ENCODE measurements around the gene C6orf47. TPM values are rescaled to one million over a fixed set of nuclear protein-coding genes. Genes with fewer than 3 reads are reported as not detected.

C6orf47 gene
- total and polyA plus RNA-seq, 2 of the 13 experiments (the other 11 are each of a cell fraction or from before 2014, with no cell fraction given) = 1.7 to 18.1 TPM

DNA sequence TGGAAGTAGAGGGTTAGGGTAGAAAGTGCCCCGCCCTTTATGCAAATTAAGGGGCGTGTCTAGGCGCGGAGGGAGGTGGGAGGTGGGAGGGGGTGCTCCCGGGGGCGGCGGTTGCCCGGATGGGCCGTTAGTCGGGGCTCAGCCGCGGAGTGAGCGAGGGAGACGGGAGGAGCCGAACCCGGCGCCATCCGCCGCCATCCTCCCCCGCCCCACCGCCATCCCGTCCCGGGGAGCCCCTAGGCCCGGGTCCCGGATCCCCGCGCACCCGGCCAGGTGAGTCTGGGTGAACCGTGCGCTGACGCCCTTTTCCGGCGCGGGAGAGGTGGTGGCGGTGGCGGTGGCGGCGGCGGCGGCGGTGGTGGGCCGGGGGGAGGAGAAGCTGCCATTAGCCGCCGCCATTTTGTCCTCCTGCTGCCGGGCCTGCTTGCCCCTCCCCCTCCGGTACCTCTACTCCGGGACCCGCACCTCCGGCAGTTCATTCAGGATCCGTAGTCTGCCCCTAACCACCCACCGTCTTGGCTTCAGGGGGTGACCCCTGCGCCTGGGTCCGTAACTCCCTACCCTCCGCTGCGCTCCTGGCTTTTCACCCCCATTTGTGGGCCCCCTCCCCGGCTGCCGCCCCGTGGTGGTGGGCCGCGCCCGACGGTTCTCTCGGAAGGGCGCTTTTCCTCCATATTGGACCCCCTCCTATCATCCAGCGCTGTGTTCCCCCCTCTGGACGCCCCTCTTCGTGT lies 39.8 kb downstream of the C6orf47 start, which contains the start of gene PRRC2A (continued):
- TF ChIP-seq, protein P1, sequence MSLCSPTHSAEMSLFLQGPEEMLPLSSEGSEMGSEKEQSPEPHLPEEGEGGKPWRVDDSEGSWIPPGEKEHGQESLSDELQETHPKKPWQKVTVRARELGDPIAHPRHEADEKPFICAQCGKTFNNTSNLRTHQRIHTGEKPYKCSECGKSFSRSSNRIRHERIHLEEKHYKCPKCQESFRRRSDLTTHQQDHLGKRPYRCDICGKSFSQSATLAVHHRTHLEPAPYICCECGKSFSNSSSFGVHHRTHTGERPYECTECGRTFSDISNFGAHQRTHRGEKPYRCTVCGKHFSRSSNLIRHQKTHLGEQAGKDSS (CRISPR knock-in tag; IDR thresholded peaks at IDR 0.05; ENCODE audit: borderline replicate concordance, low read depth) = peak; percentile 68; the same call in 1 of the 2 replicates
- TF ChIP-seq, protein P2, sequence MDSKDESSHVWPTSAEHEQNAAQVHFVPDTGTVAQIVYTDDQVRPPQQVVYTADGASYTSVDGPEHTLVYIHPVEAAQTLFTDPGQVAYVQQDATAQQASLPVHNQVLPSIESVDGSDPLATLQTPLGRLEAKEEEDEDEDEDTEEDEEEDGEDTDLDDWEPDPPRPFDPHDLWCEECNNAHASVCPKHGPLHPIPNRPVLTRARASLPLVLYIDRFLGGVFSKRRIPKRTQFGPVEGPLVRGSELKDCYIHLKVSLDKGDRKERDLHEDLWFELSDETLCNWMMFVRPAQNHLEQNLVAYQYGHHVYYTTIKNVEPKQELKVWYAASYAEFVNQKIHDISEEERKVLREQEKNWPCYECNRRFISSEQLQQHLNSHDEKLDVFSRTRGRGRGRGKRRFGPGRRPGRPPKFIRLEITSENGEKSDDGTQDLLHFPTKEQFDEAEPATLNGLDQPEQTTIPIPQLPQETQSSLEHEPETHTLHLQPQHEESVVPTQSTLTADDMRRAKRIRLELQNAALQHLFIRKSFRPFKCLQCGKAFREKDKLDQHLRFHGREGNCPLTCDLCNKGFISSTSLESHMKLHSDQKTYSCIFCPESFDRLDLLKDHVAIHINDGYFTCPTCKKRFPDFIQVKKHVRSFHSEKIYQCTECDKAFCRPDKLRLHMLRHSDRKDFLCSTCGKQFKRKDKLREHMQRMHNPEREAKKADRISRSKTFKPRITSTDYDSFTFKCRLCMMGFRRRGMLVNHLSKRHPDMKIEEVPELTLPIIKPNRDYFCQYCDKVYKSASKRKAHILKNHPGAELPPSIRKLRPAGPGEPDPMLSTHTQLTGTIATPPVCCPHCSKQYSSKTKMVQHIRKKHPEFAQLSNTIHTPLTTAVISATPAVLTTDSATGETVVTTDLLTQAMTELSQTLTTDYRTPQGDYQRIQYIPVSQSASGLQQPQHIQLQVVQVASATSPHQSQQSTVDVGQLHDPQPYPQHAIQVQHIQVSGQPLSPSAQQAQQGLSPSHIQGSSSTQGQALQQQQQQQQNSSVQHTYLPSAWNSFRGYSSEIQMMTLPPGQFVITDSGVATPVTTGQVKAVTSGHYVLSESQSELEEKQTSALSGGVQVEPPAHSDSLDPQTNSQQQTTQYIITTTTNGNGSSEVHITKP (CRISPR knock-in tag; IDR thresholded peaks at IDR 0.05; ENCODE audit: low read depth) = 0 out of 2 replicates have a peak, but pooled peaks have one; percentile 36
- TF ChIP-seq, protein P3, sequence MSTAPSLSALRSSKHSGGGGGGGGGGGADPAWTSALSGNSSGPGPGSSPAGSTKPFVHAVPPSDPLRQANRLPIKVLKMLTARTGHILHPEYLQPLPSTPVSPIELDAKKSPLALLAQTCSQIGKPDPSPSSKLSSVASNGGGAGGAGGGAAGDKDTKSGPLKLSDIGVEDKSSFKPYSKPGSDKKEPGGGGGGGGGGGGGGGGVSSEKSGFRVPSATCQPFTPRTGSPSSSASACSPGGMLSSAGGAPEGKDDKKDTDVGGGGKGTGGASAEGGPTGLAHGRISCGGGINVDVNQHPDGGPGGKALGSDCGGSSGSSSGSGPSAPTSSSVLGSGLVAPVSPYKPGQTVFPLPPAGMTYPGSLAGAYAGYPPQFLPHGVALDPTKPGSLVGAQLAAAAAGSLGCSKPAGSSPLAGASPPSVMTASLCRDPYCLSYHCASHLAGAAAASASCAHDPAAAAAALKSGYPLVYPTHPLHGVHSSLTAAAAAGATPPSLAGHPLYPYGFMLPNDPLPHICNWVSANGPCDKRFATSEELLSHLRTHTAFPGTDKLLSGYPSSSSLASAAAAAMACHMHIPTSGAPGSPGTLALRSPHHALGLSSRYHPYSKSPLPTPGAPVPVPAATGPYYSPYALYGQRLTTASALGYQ (CRISPR knock-in tag; IDR thresholded peaks at IDR 0.05) = no peak
- TF ChIP-seq, protein P4, sequence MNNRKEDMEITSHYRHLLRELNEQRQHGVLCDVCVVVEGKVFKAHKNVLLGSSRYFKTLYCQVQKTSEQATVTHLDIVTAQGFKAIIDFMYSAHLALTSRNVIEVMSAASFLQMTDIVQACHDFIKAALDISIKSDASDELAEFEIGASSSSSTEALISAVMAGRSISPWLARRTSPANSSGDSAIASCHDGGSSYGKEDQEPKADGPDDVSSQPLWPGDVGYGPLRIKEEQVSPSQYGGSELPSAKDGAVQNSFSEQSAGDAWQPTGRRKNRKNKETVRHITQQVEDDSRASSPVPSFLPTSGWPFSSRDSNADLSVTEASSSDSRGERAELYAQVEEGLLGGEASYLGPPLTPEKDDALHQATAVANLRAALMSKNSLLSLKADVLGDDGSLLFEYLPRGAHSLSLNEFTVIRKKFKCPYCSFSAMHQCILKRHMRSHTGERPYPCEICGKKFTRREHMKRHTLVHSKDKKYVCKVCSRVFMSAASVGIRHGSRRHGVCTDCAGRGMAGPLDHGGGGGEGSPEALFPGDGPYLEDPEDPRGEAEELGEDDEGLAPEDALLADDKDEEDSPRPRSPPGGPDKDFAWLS (CRISPR knock-in tag; IDR thresholded peaks at IDR 0.05; ENCODE audit: borderline replicate concordance) = no peak
- no peak; the same call in none of the 2 replicates for TF ChIP-seq KMT2B (CRISPR knock-in tag; IDR thresholded peaks at IDR 0.05)
- TF ChIP-seq, protein P5, sequence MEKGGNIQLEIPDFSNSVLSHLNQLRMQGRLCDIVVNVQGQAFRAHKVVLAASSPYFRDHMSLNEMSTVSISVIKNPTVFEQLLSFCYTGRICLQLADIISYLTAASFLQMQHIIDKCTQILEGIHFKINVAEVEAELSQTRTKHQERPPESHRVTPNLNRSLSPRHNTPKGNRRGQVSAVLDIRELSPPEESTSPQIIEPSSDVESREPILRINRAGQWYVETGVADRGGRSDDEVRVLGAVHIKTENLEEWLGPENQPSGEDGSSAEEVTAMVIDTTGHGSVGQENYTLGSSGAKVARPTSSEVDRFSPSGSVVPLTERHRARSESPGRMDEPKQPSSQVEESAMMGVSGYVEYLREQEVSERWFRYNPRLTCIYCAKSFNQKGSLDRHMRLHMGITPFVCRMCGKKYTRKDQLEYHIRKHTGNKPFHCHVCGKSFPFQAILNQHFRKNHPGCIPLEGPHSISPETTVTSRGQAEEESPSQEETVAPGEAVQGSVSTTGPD (CRISPR knock-in tag; IDR thresholded peaks at IDR 0.05) = 0 out of 2 replicates have a peak, but pooled peaks have one; percentile 69
- peak; percentile 76 for TF ChIP-seq ZNF121 (CRISPR knock-in tag; IDR thresholded peaks at IDR 0.05)
- no peak for TF ChIP-seq ZNF562 (CRISPR knock-in tag; IDR thresholded peaks at IDR 0.05; ENCODE audit: borderline replicate concordance)
- TF ChIP-seq BRCA1 (CRISPR knock-in tag; IDR thresholded peaks at IDR 0.05) = no peak
- no peak for TF ChIP-seq SETDB1 (CRISPR knock-in tag; IDR thresholded peaks at IDR 0.05; ENCODE audit: borderline replicate concordance)
- no peak for TF ChIP-seq MBNL3 (CRISPR knock-in tag; conservative IDR thresholded peaks at IDR 0.05)
- TF ChIP-seq ZFYVE20 (CRISPR knock-in tag; IDR thresholded peaks at IDR 0.05; ENCODE audit: borderline replicate concordance, low read depth) = no peak
- TF ChIP-seq, protein P6, sequence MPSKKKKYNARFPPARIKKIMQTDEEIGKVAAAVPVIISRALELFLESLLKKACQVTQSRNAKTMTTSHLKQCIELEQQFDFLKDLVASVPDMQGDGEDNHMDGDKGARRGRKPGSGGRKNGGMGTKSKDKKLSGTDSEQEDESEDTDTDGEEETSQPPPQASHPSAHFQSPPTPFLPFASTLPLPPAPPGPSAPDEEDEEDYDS (CRISPR knock-in tag; IDR thresholded peaks at IDR 0.05) = no peak
- no peak for TF ChIP-seq NCOA5 (CRISPR knock-in tag; IDR thresholded peaks at IDR 0.05)
- no peak for TF ChIP-seq WIZ (CRISPR knock-in tag; IDR thresholded peaks at IDR 0.05)
- TF ChIP-seq GFI1 (CRISPR knock-in tag; IDR thresholded peaks at IDR 0.05; ENCODE audit: borderline replicate concordance) = no peak; the same call in 1 of the 2 replicates

Measured in HepG2 (cell line).